Progenitor cell of endocrine pancreas (in vitro differentiated cells): ENCODE measurements around the gene DNER. TPM values are rescaled to one million over a fixed set of nuclear protein-coding genes. Genes with fewer than 3 reads are reported as not detected.
"Not testable (repeated sequence)": the region's sequence is repeated elsewhere in the genome, so short reads cannot be mapped to it uniquely, and the experiment has no call there.

Experiments
- DNase-seq: peaks from one replicate; pipeline ENCODE4 v3.0.0; 2021; ENCODE audit warnings: low spot score; ENCODE audit not compliant: unreplicated experiment
- H3K27ac Mint-ChIP-seq: 2 replicates; pipeline ENCODE4 v1.8.0; 2021; ENCODE audit warnings: mild to moderate bottlenecking, moderate library complexity, mixed read lengths
- H3K27me3 Mint-ChIP-seq: 2 replicates; pipeline ENCODE4 v1.8.0; 2021; ENCODE audit warnings: mixed read lengths
- H3K36me3 Mint-ChIP-seq: 2 replicates; pipeline ENCODE4 v1.8.0; 2022; ENCODE audit warnings: mixed read lengths; ENCODE audit not compliant: insufficient read depth
- H3K4me1 Mint-ChIP-seq: 2 replicates; pipeline ENCODE4 v1.8.0; 2021; ENCODE audit warnings: low read depth, mixed read lengths
- H3K4me3 Mint-ChIP-seq: 2 replicates; pipeline ENCODE4 v1.8.0; 2021; ENCODE audit warnings: low read depth, mild to moderate bottlenecking, moderate library complexity, mixed read lengths
- H3K9me3 Mint-ChIP-seq: 2 replicates; pipeline ENCODE4 v1.8.0; 2021; ENCODE audit warnings: low read depth, mixed read lengths
- CTCF ChIP-seq: fragments of 200-600 bp; sonication (generic); IDR thresholded peaks from one replicate; pipeline ENCODE4 v1.5.0; 2021; ENCODE audit warnings: antibody characterized with exemption, mild to moderate bottlenecking; ENCODE audit not compliant: unreplicated experiment
- total RNA-seq: library from RNA; stranded (reverse); gene quantifications from 2 replicates; pipeline ENCODE4 v1.2.1, GENCODE V29; 2021

Gene DNER
- total RNA-seq, 1 donor from 2014 or later, result 0.91 TPM

GRCh38 chr2:229703909-229704630 is 10.3 kb downstream of the DNER start:
- H3K27me3 Mint-ChIP-seq, result peaks cover 35% of the 10 kb centered on the region
- no peak overlapping the region for H3K4me3 Mint-ChIP-seq
- no peaks in the 10 kb centered on the region for H3K36me3 Mint-ChIP-seq
- no peak overlapping the region for H3K27ac Mint-ChIP-seq
- DNase-seq, result no peak
- H3K9me3 Mint-ChIP-seq, result no peaks in the 10 kb centered on the region
- no peak for TF ChIP-seq CTCF
- no peaks in the 10 kb centered on the region for H3K4me1 Mint-ChIP-seq

- no peak for DNase-seq
- no peaks in the 10 kb centered on the region for H3K36me3 Mint-ChIP-seq
- no peak overlapping the region for H3K27ac Mint-ChIP-seq
- H3K4me3 Mint-ChIP-seq, result no peak overlapping the region
- TF ChIP-seq CTCF, result no peak
- H3K9me3 Mint-ChIP-seq, result no peaks in the 10 kb centered on the region
- H3K4me1 Mint-ChIP-seq, result no peaks in the 10 kb centered on the region
- H3K27me3 Mint-ChIP-seq, result peaks cover 24% of the 10 kb centered on the region
Measured at GRCh38 chr2:229701716-229702115, 12.6 kb downstream of the DNER start.

GRCh38 chr2:229701062-229701461 is 13.3 kb downstream of the DNER start:
- peaks cover 24% of the 10 kb centered on the region for H3K27me3 Mint-ChIP-seq
- H3K27ac Mint-ChIP-seq, result no peak overlapping the region
- no peaks in the 10 kb centered on the region for H3K36me3 Mint-ChIP-seq
- no peak for TF ChIP-seq CTCF
- DNase-seq, result no peak
- no peaks in the 10 kb centered on the region for H3K4me1 Mint-ChIP-seq
- H3K4me3 Mint-ChIP-seq, result no peak overlapping the region
- H3K9me3 Mint-ChIP-seq, result no peaks in the 10 kb centered on the region

- no peak overlapping the region for H3K4me3 Mint-ChIP-seq
Measured at GRCh38 chr2:229695961-229696360, 18.4 kb downstream of the DNER start.

GRCh38 chr2:229693845-229694244 is 20.5 kb downstream of the DNER start:
- DNase-seq, H3K4me1 Mint-ChIP-seq, H3K4me3 Mint-ChIP-seq, H3K36me3 Mint-ChIP-seq, H3K27ac Mint-ChIP-seq, H3K27me3 Mint-ChIP-seq, H3K9me3 Mint-ChIP-seq: not testable (repeated sequence)

More at GRCh38 chr2:229695961-229696360, 18.4 kb downstream of the DNER start:
- TF ChIP-seq CTCF, result no peak
- H3K9me3 Mint-ChIP-seq, result no peaks in the 10 kb centered on the region
- no peaks in the 10 kb centered on the region for H3K27me3 Mint-ChIP-seq
- H3K4me1 Mint-ChIP-seq, result no peaks in the 10 kb centered on the region
- no peaks in the 10 kb centered on the region for H3K36me3 Mint-ChIP-seq
- DNase-seq, result no peak
- H3K27ac Mint-ChIP-seq, result no peak overlapping the region

GRCh38 chr2:229691631-229692030 is 22.7 kb downstream of the DNER start:
- Mint-ChIP-seq H3K4me3 (no peak overlapping the region), H3K27ac (no peak overlapping the region), H3K27me3 (peaks cover 2% of the 10 kb centered on the region), H3K9me3 (no peaks in the 10 kb centered on the region), H3K4me1 (no peaks in the 10 kb centered on the region), H3K36me3 (no peaks in the 10 kb centered on the region)
- DNase-seq, result no peak
- no peak for TF ChIP-seq CTCF
